Liver (tissue), 9 donors: ENCODE results near the gene HSD17B7. TPM values are rescaled to one million over a fixed set of nuclear protein-coding genes. Genes with fewer than 3 reads are reported as not detected.

ENCODE experiments used
- DNase-seq: peaks from one replicate; pipeline ENCODE4 v3.0.0-alpha.2; 2017; ENCODE audit warnings: low spot score
- H3K27ac ChIP-seq, 2 donors: one replicate each; pipeline ENCODE4 v1.7.0; 2013; ENCODE audit warnings: inconsistent platforms in 2 of 2, low read length in 2 of 2, control low read depth in 1 of 2, low read depth in 1 of 2, mild to moderate bottlenecking in 1 of 2
- H3K27me3 ChIP-seq, 4 donors: one replicate each; pipeline versions ENCODE4 v1.6.1 to v1.7.0; 2013; ENCODE audit warnings: low read length in 3 of 4, inconsistent platforms in 1 of 4, mild to moderate bottlenecking in 1 of 4, moderate library complexity in 1 of 4; ENCODE audit not compliant: control insufficient read depth in 4 of 4, insufficient read depth in 4 of 4
- H3K36me3 ChIP-seq, 4 donors: one replicate each; pipeline versions ENCODE4 v1.6.1 to v1.7.0; 2013; ENCODE audit warnings: low read length in 3 of 4, mild to moderate bottlenecking in 3 of 4, low read depth in 1 of 4, moderate library complexity in 1 of 4; ENCODE audit not compliant: control insufficient read depth in 4 of 4, insufficient read depth in 3 of 4
- H3K4me1 ChIP-seq, 4 donors: one replicate each; pipeline versions ENCODE4 v1.6.1 to v1.7.0; 2013; ENCODE audit warnings: low read length in 3 of 4, mild to moderate bottlenecking in 3 of 4, moderate library complexity in 1 of 4; ENCODE audit not compliant: control insufficient read depth in 4 of 4, insufficient read depth in 4 of 4
- H3K4me3 ChIP-seq, 3 donors: one replicate each; pipeline versions ENCODE4 v1.6.1 to v1.7.0; 2013; ENCODE audit warnings: low read length in 3 of 3, control low read depth in 1 of 3, low read depth in 1 of 3, mild to moderate bottlenecking in 1 of 3
- H3K9ac ChIP-seq, 2 donors: one replicate each; pipeline ENCODE4 v1.7.0; 2013; ENCODE audit warnings: low read length in 2 of 2, mild to moderate bottlenecking in 2 of 2, moderate library complexity in 2 of 2, control low read depth in 1 of 2, low read depth in 1 of 2
- H3K9me3 ChIP-seq, 4 donors: one replicate each; pipeline versions ENCODE4 v1.6.1 to v1.7.0; 2013; ENCODE audit warnings: low read length in 3 of 4; ENCODE audit not compliant: control insufficient read depth in 4 of 4
- EGR1 ChIP-seq, 2 donors: IDR thresholded peaks; 2 replicates each; pipeline ENCODE4 v1.6.1; 2016 to 2018; ENCODE audit warnings: antibody characterized with exemption in 2 of 2, low read depth in 2 of 2
- FOXA1 ChIP-seq: IDR thresholded peaks from 2 replicates; pipeline ENCODE4 v1.6.1; 2016; ENCODE audit warnings: antibody characterized with exemption
- FOXA2 ChIP-seq: IDR thresholded peaks from 2 replicates; pipeline ENCODE4 v1.6.1; 2016; ENCODE audit warnings: antibody characterized with exemption
- GABPA ChIP-seq, 2 donors: IDR thresholded peaks in 1 of 2; conservative IDR thresholded peaks in 1 of 2; 2 replicates each; pipeline ENCODE4 v1.6.1; 2016; ENCODE audit warnings: antibody characterized with exemption in 2 of 2, mild to moderate bottlenecking in 1 of 2, moderate library complexity in 1 of 2
- HNF4A ChIP-seq, 2 donors: conservative IDR thresholded peaks; 2 replicates each; pipeline ENCODE4 v1.6.1; 2016; ENCODE audit warnings: antibody characterized with exemption in 2 of 2, mild to moderate bottlenecking in 2 of 2
- HNF4G ChIP-seq: IDR thresholded peaks from 2 replicates; pipeline ENCODE4 v1.6.1; 2016; ENCODE audit warnings: antibody characterized with exemption
- JUND ChIP-seq, 2 donors: IDR thresholded peaks; 2 replicates each; pipeline ENCODE4 v1.6.1; 2016; ENCODE audit warnings: antibody characterized with exemption in 2 of 2
- NR2F2 ChIP-seq: IDR thresholded peaks from 2 replicates; pipeline ENCODE4 v1.6.1; 2016; ENCODE audit warnings: antibody characterized with exemption
- RAD21 ChIP-seq, 2 donors: IDR thresholded peaks; 2 replicates each; pipeline ENCODE4 v1.6.1; 2016; ENCODE audit warnings: antibody characterized with exemption in 2 of 2, mild to moderate bottlenecking in 2 of 2
- RXRA ChIP-seq, 2 donors: IDR thresholded peaks; 2 replicates each; pipeline ENCODE4 v1.6.1; 2017 to 2018; ENCODE audit warnings: antibody characterized with exemption in 2 of 2, mild to moderate bottlenecking in 1 of 2
- SP1 ChIP-seq: IDR thresholded peaks from 2 replicates; pipeline ENCODE4 v1.6.1; 2018; ENCODE audit warnings: antibody characterized with exemption, mild to moderate bottlenecking
- TAF1 ChIP-seq: conservative IDR thresholded peaks from 2 replicates; pipeline ENCODE4 v1.6.1; 2016; ENCODE audit warnings: antibody characterized with exemption, mild to moderate bottlenecking
- YY1 ChIP-seq: IDR thresholded peaks from 2 replicates; pipeline ENCODE4 v1.6.1; 2016; ENCODE audit warnings: antibody characterized with exemption, mild to moderate bottlenecking
- WGBS: extraction: QIAGEN DNeasy Blood & Tissue Kit; methylation state at CpG from one replicate; pipeline ENCODE4 v1.1.7; 2013; 5-methylcytosine and 5-hydroxymethylcytosine counted together
- polyA plus RNA-seq, 2 donors: library from polyadenylated mRNA; stranded (reverse) in 1 of 2; unstranded in 1 of 2; fragments of 200-250 nt in 1 of 2; fragments of >200 nt in 1 of 2; fragmentation: Nextera tagmentation in 1 of 2; extraction: Ambion mirVana in 1 of 2; gene quantifications; one replicate each; pipeline versions ENCODE4 v1.2.1 to v1.2.3, GENCODE V29; 2013 to 2015
- total RNA-seq, 2 donors: library from RNA; depleted of rRNA; stranded (reverse); fragments of >200 nt; gene quantifications; one replicate each; pipeline ENCODE4 v1.2.3, GENCODE V29; 2014
- TF ChIP-seq, protein P1 (sequence below): fragments of 150-350 bp; IDR thresholded peaks from 2 replicates; pipeline ENCODE4 v1.5.1; 2017; ENCODE audit warnings: improper control_type of control experiment, low read depth, low read length; ENCODE audit not compliant: missing input control
- TF ChIP-seq, protein P2 (sequence below): IDR thresholded peaks from 2 replicates; pipeline ENCODE4 v1.6.1; 2016; ENCODE audit warnings: antibody characterized with exemption
- TF ChIP-seq, protein P3 (sequence below): IDR thresholded peaks from 2 replicates; pipeline ENCODE4 v1.6.1; 2016; ENCODE audit warnings: antibody characterized with exemption, mild to moderate bottlenecking
- TF ChIP-seq, protein P4 (sequence below): IDR thresholded peaks from 2 replicates; pipeline ENCODE4 v1.6.1; 2016; ENCODE audit warnings: antibody characterized with exemption
- TF ChIP-seq, protein P5 (sequence below): IDR thresholded peaks from 2 replicates; pipeline ENCODE4 v1.6.1; 2016; ENCODE audit warnings: antibody characterized with exemption
- donor health status: healthy.
- donor health status: healthy.
- donor health status: healthy.
- donor health status: healthy.
- donor health status: healthy.

HSD17B7 gene
- total and polyA plus RNA-seq, 4 donors = 22.9 to 115 (median 43.5) TPM

DNA sequence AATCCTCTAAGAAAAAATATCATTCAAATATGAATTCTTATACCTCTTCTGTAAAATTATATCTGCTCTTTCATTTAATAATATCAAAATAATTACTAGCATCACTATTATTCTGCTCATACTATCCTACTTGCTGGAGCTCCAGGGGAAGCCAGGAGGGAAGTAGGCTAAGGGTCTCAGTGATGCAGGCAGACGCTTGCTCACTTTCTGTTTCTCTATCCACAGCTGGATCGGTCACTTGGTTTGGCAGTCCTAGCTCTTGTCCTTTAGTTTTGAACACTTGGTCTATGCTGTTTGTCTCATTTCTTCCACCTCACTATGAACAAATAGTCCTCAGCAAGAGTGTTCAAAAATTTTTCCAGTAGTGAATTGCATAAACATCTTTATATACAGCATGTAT lies 59.2 kb downstream of the HSD17B7 start:
- Histone ChIP-seq H3K9me3 (no peaks in the 10 kb centered on the region), H3K36me3 (no peaks in the 10 kb centered on the region), H3K27me3 (no peaks in the 10 kb centered on the region), H3K9ac (no peak overlapping the region), H3K4me3 (no peak overlapping the region), H3K27ac (no peak overlapping the region), H3K4me1 (no peaks in the 10 kb centered on the region)
- TF ChIP-seq RAD21 (IDR thresholded peaks at IDR 0.05) (no peak), EGR1 (IDR thresholded peaks at IDR 0.05; ENCODE audit: low read depth in 2 of 2) (no peak), NR2F2 (no peak), RXRA (IDR thresholded peaks at IDR 0.05) (no peak), HNF4A (conservative IDR thresholded peaks at IDR 0.05) (no peak), HNF4G (no peak), JUND (IDR thresholded peaks at IDR 0.05) (no peak), GABPA (IDR thresholded peaks at IDR 0.05 in 1 of 2, conservative IDR thresholded peaks at IDR 0.05 in 1 of 2) (no peak), SP1 (no peak), YY1 (no peak), TAF1 (no peak), FOXA2 (no peak), FOXA1 (no peak)
- TF ChIP-seq, protein P1, sequence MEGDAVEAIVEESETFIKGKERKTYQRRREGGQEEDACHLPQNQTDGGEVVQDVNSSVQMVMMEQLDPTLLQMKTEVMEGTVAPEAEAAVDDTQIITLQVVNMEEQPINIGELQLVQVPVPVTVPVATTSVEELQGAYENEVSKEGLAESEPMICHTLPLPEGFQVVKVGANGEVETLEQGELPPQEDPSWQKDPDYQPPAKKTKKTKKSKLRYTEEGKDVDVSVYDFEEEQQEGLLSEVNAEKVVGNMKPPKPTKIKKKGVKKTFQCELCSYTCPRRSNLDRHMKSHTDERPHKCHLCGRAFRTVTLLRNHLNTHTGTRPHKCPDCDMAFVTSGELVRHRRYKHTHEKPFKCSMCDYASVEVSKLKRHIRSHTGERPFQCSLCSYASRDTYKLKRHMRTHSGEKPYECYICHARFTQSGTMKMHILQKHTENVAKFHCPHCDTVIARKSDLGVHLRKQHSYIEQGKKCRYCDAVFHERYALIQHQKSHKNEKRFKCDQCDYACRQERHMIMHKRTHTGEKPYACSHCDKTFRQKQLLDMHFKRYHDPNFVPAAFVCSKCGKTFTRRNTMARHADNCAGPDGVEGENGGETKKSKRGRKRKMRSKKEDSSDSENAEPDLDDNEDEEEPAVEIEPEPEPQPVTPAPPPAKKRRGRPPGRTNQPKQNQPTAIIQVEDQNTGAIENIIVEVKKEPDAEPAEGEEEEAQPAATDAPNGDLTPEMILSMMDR = no peak
- TF ChIP-seq, protein P2, sequence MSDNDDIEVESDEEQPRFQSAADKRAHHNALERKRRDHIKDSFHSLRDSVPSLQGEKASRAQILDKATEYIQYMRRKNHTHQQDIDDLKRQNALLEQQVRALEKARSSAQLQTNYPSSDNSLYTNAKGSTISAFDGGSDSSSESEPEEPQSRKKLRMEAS = no peak
- TF ChIP-seq, protein P3, sequence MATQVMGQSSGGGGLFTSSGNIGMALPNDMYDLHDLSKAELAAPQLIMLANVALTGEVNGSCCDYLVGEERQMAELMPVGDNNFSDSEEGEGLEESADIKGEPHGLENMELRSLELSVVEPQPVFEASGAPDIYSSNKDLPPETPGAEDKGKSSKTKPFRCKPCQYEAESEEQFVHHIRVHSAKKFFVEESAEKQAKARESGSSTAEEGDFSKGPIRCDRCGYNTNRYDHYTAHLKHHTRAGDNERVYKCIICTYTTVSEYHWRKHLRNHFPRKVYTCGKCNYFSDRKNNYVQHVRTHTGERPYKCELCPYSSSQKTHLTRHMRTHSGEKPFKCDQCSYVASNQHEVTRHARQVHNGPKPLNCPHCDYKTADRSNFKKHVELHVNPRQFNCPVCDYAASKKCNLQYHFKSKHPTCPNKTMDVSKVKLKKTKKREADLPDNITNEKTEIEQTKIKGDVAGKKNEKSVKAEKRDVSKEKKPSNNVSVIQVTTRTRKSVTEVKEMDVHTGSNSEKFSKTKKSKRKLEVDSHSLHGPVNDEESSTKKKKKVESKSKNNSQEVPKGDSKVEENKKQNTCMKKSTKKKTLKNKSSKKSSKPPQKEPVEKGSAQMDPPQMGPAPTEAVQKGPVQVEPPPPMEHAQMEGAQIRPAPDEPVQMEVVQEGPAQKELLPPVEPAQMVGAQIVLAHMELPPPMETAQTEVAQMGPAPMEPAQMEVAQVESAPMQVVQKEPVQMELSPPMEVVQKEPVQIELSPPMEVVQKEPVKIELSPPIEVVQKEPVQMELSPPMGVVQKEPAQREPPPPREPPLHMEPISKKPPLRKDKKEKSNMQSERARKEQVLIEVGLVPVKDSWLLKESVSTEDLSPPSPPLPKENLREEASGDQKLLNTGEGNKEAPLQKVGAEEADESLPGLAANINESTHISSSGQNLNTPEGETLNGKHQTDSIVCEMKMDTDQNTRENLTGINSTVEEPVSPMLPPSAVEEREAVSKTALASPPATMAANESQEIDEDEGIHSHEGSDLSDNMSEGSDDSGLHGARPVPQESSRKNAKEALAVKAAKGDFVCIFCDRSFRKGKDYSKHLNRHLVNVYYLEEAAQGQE = no peak
- TF ChIP-seq, protein P4, sequence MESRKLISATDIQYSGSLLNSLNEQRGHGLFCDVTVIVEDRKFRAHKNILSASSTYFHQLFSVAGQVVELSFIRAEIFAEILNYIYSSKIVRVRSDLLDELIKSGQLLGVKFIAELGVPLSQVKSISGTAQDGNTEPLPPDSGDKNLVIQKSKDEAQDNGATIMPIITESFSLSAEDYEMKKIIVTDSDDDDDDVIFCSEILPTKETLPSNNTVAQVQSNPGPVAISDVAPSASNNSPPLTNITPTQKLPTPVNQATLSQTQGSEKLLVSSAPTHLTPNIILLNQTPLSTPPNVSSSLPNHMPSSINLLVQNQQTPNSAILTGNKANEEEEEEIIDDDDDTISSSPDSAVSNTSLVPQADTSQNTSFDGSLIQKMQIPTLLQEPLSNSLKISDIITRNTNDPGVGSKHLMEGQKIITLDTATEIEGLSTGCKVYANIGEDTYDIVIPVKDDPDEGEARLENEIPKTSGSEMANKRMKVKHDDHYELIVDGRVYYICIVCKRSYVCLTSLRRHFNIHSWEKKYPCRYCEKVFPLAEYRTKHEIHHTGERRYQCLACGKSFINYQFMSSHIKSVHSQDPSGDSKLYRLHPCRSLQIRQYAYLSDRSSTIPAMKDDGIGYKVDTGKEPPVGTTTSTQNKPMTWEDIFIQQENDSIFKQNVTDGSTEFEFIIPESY = no peak
- TF ChIP-seq, protein P5, sequence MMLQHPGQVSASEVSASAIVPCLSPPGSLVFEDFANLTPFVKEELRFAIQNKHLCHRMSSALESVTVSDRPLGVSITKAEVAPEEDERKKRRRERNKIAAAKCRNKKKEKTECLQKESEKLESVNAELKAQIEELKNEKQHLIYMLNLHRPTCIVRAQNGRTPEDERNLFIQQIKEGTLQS = no peak
- 61% methylated on average over 2 of the region's 2 CpGs for WGBS
- no peak for DNase-seq
